ENCODE measurements around the gene JAM3. TPM values are rescaled to one million over a fixed set of nuclear protein-coding genes. Genes with fewer than 3 reads are reported as not detected.

Gene JAM3
- polyA plus RNA-seq, 1 donor from 2014 or later, result 46.1 TPM

DNA sequence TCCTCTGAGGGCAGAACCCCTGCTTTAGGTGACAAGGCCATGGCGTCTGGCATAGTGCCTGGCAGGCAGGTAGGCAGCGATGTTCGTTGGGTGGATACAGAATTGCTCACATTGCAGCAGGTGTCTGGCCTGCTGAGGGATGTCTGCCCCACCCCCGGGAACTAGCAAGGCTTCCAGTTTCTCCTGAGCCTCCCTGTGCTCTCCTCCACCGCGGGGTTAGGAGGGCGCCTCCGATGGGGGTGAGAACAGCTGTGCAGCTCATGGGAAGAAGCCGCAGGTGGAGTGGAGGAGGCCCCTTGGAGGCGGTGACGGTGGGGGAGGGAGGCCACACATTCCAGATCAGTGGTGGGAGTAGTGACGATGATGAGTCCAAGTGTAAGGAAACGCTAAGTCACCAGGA, 48.3 kb upstream of the JAM3 start:
- Histone ChIP-seq H2AFZ (ENCODE audit: low read depth, low read length) (no peak overlapping the region), H3F3A (ENCODE audit: insufficient read depth, low read length, poor library complexity, severe bottlenecking) (no peaks in the 10 kb centered on the region), H3K4me3 (ENCODE audit: low read length) (no peak overlapping the region), H3K4me2 (ENCODE audit: low read length) (no peak overlapping the region), H3K27me3 (ENCODE audit: insufficient read depth, low read depth, low read length) (no peaks in the 10 kb centered on the region), H4K20me1 (ENCODE audit: insufficient read depth) (no peaks in the 10 kb centered on the region), H3K9ac (ENCODE audit: low read length) (no peak overlapping the region), H3K36me3 (ENCODE audit: insufficient read depth, low read length) (no peaks in the 10 kb centered on the region), H3K79me2 (replicated peaks; ENCODE audit: insufficient read depth, low read length) (no peaks in the 10 kb centered on the region), H3K9me2 (ENCODE audit: insufficient read depth, low read length) (no peaks in the 10 kb centered on the region), H3K9me3 (ENCODE audit: low read length) (no peaks in the 10 kb centered on the region), H3K27ac (ENCODE audit: low read length) (no peak overlapping the region)
- TF ChIP-seq TAF1 (IDR thresholded peaks at IDR 0.05; ENCODE audit: low read depth) (no peak), SMC3 (conservative IDR thresholded peaks at IDR 0.05; ENCODE audit: poor library complexity) (no peak), MXI1 (conservative IDR thresholded peaks at IDR 0.05; ENCODE audit: poor library complexity, severe bottlenecking) (no peak), POLR2AphosphoS5 (IDR thresholded peaks at IDR 0.05) (no peak), EP300 (conservative IDR thresholded peaks at IDR 0.05; ENCODE audit: poor library complexity, severe bottlenecking) (no peak), RAD21 (conservative IDR thresholded peaks at IDR 0.05) (no peak)
- TF ChIP-seq, protein P1, sequence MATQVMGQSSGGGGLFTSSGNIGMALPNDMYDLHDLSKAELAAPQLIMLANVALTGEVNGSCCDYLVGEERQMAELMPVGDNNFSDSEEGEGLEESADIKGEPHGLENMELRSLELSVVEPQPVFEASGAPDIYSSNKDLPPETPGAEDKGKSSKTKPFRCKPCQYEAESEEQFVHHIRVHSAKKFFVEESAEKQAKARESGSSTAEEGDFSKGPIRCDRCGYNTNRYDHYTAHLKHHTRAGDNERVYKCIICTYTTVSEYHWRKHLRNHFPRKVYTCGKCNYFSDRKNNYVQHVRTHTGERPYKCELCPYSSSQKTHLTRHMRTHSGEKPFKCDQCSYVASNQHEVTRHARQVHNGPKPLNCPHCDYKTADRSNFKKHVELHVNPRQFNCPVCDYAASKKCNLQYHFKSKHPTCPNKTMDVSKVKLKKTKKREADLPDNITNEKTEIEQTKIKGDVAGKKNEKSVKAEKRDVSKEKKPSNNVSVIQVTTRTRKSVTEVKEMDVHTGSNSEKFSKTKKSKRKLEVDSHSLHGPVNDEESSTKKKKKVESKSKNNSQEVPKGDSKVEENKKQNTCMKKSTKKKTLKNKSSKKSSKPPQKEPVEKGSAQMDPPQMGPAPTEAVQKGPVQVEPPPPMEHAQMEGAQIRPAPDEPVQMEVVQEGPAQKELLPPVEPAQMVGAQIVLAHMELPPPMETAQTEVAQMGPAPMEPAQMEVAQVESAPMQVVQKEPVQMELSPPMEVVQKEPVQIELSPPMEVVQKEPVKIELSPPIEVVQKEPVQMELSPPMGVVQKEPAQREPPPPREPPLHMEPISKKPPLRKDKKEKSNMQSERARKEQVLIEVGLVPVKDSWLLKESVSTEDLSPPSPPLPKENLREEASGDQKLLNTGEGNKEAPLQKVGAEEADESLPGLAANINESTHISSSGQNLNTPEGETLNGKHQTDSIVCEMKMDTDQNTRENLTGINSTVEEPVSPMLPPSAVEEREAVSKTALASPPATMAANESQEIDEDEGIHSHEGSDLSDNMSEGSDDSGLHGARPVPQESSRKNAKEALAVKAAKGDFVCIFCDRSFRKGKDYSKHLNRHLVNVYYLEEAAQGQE (IDR thresholded peaks at IDR 0.05; ENCODE audit: borderline replicate concordance), result no peak

DNA sequence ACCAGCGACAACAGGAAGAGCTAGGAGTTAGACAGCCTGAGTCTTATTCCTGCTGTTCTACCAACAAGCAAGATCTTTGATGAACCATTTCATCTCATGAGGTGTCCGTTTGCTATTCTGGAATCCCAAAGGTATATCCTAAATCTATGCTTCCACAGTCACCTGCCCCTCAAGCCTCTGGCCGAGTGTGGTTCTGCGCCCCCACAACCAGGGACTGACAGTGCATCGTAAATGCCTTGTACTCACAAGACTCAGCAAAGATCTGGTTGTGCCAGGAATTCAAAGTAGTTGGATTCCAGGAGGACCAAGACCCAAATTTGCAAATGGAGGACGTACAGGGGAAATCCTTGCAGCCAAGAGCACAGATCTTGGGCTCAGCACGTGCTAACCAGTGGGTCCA, 47.5 kb upstream of the JAM3 start:
- TF ChIP-seq SMC3 (conservative IDR thresholded peaks at IDR 0.05; ENCODE audit: poor library complexity) (no peak), EP300 (conservative IDR thresholded peaks at IDR 0.05; ENCODE audit: poor library complexity, severe bottlenecking) (no peak), POLR2AphosphoS5 (IDR thresholded peaks at IDR 0.05) (no peak), RAD21 (conservative IDR thresholded peaks at IDR 0.05) (no peak), EZH2 (IDR thresholded peaks at IDR 0.05; ENCODE audit: borderline replicate concordance, insufficient read depth, low read length, poor library complexity, severe bottlenecking) (no peak), TAF1 (IDR thresholded peaks at IDR 0.05; ENCODE audit: low read depth) (no peak), MXI1 (conservative IDR thresholded peaks at IDR 0.05; ENCODE audit: poor library complexity, severe bottlenecking) (no peak)
- TF ChIP-seq, protein P2, sequence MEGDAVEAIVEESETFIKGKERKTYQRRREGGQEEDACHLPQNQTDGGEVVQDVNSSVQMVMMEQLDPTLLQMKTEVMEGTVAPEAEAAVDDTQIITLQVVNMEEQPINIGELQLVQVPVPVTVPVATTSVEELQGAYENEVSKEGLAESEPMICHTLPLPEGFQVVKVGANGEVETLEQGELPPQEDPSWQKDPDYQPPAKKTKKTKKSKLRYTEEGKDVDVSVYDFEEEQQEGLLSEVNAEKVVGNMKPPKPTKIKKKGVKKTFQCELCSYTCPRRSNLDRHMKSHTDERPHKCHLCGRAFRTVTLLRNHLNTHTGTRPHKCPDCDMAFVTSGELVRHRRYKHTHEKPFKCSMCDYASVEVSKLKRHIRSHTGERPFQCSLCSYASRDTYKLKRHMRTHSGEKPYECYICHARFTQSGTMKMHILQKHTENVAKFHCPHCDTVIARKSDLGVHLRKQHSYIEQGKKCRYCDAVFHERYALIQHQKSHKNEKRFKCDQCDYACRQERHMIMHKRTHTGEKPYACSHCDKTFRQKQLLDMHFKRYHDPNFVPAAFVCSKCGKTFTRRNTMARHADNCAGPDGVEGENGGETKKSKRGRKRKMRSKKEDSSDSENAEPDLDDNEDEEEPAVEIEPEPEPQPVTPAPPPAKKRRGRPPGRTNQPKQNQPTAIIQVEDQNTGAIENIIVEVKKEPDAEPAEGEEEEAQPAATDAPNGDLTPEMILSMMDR (IDR thresholded peaks at IDR 0.05; ENCODE audit: poor library complexity, severe bottlenecking), result no peak
- TF ChIP-seq, protein P1 (IDR thresholded peaks at IDR 0.05; ENCODE audit: borderline replicate concordance), result no peak
- Histone ChIP-seq H3K36me3 (ENCODE audit: insufficient read depth, low read length) (no peaks in the 10 kb centered on the region), H3K4me3 (ENCODE audit: low read length) (no peak overlapping the region), H3K27me3 (ENCODE audit: insufficient read depth, low read depth, low read length) (no peaks in the 10 kb centered on the region), H2AFZ (ENCODE audit: low read depth, low read length) (no peak overlapping the region), H3K9ac (ENCODE audit: low read length) (no peak overlapping the region), H3K9me3 (ENCODE audit: low read length) (no peaks in the 10 kb centered on the region), H3K9me2 (ENCODE audit: insufficient read depth, low read length) (no peaks in the 10 kb centered on the region), H3K4me2 (ENCODE audit: low read length) (no peak overlapping the region), H3F3A (ENCODE audit: insufficient read depth, low read length, poor library complexity, severe bottlenecking) (no peaks in the 10 kb centered on the region), H3K79me2 (replicated peaks; ENCODE audit: insufficient read depth, low read length) (no peaks in the 10 kb centered on the region), H3K27ac (ENCODE audit: low read length) (no peak overlapping the region), H4K20me1 (ENCODE audit: insufficient read depth) (no peaks in the 10 kb centered on the region)
